Neutrophil (primary cell): Measurements from ENCODE around the gene RAI1.
"Not testable (repeated sequence)": the region's sequence is repeated elsewhere in the genome, so short reads cannot be mapped to it uniquely, and the experiment has no call there.

Experiments
- H3K27ac ChIP-seq: fragments of 200-600 bp; sonication (generic); 2 replicates; pipeline ENCODE4 v1.5.1; 2016; ENCODE audit warnings: mild to moderate bottlenecking, moderate library complexity
- H3K27me3 ChIP-seq: fragments of 200-600 bp; sonication (generic); 2 replicates; pipeline ENCODE4 v1.6.0; 2016; ENCODE audit warnings: mild to moderate bottlenecking
- H3K36me3 ChIP-seq: fragments of 200-600 bp; sonication (generic); 2 replicates; pipeline ENCODE4 v1.5.1; 2017
- H3K4me1 ChIP-seq, 2 experiments: fragments of 200-600 bp in 1 of 2; sonication (generic) in 1 of 2; 1 replicate in 1 of 2; 2 replicates in 1 of 2; pipeline versions ENCODE4 v1.5.1 to v1.6.1; 2013 to 2016; ENCODE audit warnings: low read depth in 1 of 2, low read length in 1 of 2, mild to moderate bottlenecking in 1 of 2, moderate library complexity in 1 of 2; ENCODE audit not compliant: control insufficient read depth in 1 of 2, insufficient read depth in 1 of 2
- H3K4me3 ChIP-seq, 2 experiments: fragments of 200-600 bp in 1 of 2; sonication (generic) in 1 of 2; 1 replicate in 1 of 2; 2 replicates in 1 of 2; pipeline ENCODE4 v1.5.1; 2013 to 2016; ENCODE audit warnings: low read depth in 1 of 2, low read length in 1 of 2, mild to moderate bottlenecking in 1 of 2, moderate library complexity in 1 of 2
- H3K9me3 ChIP-seq: fragments of 200-600 bp; sonication (generic); 2 replicates; pipeline ENCODE4 v1.5.1; 2016
- CTCF ChIP-seq: fragments of 200-600 bp; sonication (generic); IDR thresholded peaks from 2 replicates; pipeline ENCODE4 v1.5.1; 2016; ENCODE audit warnings: antibody characterized with exemption

Gene RAI1

GRCh38 chr17:17806611-17807274 lies 125.5 kb downstream of the RAI1 start:
- Histone ChIP-seq H3K36me3 (peaks cover 22% of the 10 kb centered on the region), H3K27me3 (no peaks in the 10 kb centered on the region), H3K9me3 (no peaks in the 10 kb centered on the region), H3K4me3 (no peak overlapping the region), H3K27ac (no peak overlapping the region), H3K4me1 (no peaks in the 10 kb centered on the region)
- no peak for TF ChIP-seq CTCF

- H3K36me3 ChIP-seq: peaks cover 24% of the 10 kb centered on the region
- H3K4me1 ChIP-seq: peaks cover 0 to 3% of the 10 kb centered on the region in 2 experiments
- no peak overlapping the region for H3K27ac ChIP-seq
- no peak for TF ChIP-seq CTCF
- no peak overlapping the region for H3K4me3 ChIP-seq
- H3K27me3 ChIP-seq: no peaks in the 10 kb centered on the region
- no peaks in the 10 kb centered on the region for H3K9me3 ChIP-seq
Measured at GRCh38 chr17:17807440-17807839, 126.2 kb downstream of the RAI1 start.

- not testable (repeated sequence) for H3K4me3 ChIP-seq, H3K9me3 ChIP-seq, H3K4me1 ChIP-seq, H3K27me3 ChIP-seq, H3K27ac ChIP-seq
- peaks cover 31% of the 10 kb centered on the region for H3K36me3 ChIP-seq
Measured at GRCh38 chr17:17808200-17808599, 126.9 kb downstream of the RAI1 start.

GRCh38 chr17:17808706-17809432 lies 127.6 kb downstream of the RAI1 start:
- TF ChIP-seq CTCF: no peak
- Histone ChIP-seq H3K36me3 (peaks cover 38% of the 10 kb centered on the region), H3K9me3 (no peaks in the 10 kb centered on the region), H3K27me3 (no peaks in the 10 kb centered on the region), H3K4me3 (no peak overlapping the region), H3K27ac (no peak overlapping the region), H3K4me1 (peaks cover 0 to 3% of the 10 kb centered on the region in 2 experiments)

GRCh38 chr17:17809531-17810083 lies 128.3 kb downstream of the RAI1 start:
- Histone ChIP-seq H3K36me3 (peaks cover 45% of the 10 kb centered on the region), H3K4me3 (no peak overlapping the region), H3K9me3 (no peaks in the 10 kb centered on the region), H3K27ac (no peak overlapping the region), H3K4me1 (peaks cover 0 to 3% of the 10 kb centered on the region in 2 experiments), H3K27me3 (no peaks in the 10 kb centered on the region)
- TF ChIP-seq CTCF: no peak
